ENCODE results near the gene LY6G6F.

DNA sequence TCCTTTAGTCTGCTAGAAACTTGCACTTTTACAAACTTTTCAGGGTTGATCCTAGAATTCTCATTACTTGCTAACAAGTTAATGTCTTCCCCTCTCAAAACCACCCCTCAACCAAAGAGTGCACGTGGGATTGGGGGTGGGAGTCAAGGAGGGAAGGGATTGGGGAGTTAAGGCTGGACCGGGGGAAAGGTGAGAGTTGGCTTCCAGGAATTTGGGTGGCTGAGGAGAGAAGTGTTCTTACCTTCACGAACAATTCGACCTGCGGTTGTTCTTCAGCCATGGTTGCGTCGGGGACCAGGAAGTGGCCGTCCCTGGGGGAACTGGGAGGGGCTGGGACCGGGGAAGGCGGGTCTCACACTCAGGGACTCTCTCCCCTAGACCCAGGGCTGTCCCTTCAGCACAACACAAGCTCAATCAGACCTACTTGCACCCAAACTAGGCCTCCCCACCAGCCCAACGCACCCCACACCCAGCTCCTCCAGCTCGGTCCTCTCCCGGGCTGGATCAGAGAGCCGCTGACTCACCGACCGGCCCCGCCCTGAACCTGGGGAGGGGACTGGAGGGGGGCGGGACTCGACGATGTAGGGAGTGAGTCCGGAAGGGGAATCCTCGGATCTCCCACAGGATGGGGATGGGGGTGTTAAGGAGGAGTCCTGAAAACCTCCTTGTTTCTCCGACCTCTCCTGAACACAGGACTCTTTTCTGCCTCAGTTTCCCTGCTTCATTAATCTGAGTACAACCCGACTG lies 29.5 kb downstream of the LY6G6F start, which contains the start of gene CLIC1:
- TF ChIP-seq CTCF (conservative IDR thresholded peaks at IDR 0.05) (no peak), ZFX (IDR thresholded peaks at IDR 0.05) (no peak)
